H1 (cell line): ENCODE data around the gene CTNNA3. TPM values are rescaled to one million over a fixed set of nuclear protein-coding genes. Genes with fewer than 3 reads are reported as not detected.

Experiments
- CTCF ChIA-PET: fragments of 300-600 bp; sonication (Branson Sonifier 250); formaldehyde crosslinking; loops from one replicate; lab custom pipeline; 2021; ENCODE audit not compliant: partially characterized antibody; lab: Charles Lee
- POLR2A ChIA-PET: fragments of 300-600 bp; sonication (Branson Sonifier 250); formaldehyde crosslinking; loops from one replicate; lab custom pipeline; 2021; ENCODE audit warnings: inconsistent platforms; ENCODE audit not compliant: partially characterized antibody; lab: Charles Lee
- DNase-seq, 2 experiments: peaks; one replicate each; pipeline versions ENCODE4 v3.0.0 to v3.0.0-alpha.2; 2010 to 2022; ENCODE audit warnings: low spot score in 2 of 2, low read depth in 1 of 2, mixed read lengths in 1 of 2
- FAIRE-seq: peaks from 2 replicates; lab custom pipeline; 2011; peaks lifted over from hg19 to GRCh38; lab: Jason Lieb, UNC
- H2AFZ ChIP-seq: 2 replicates; pipeline ENCODE4 v1.8.1; 2012; ENCODE audit warnings: low read length, inconsistent platforms
- H2AK5ac ChIP-seq: 2 replicates; pipeline ENCODE4 v1.6.1; 2013; ENCODE audit warnings: low read depth, low read length
- H2BK120ac ChIP-seq: replicated peaks from 2 replicates; pipeline ENCODE3; 2013; ENCODE audit warnings: low read depth, low read length, inconsistent platforms
- H2BK12ac ChIP-seq: 2 replicates; pipeline ENCODE4 v1.6.1; 2013; ENCODE audit warnings: low read depth, low read length
- H2BK15ac ChIP-seq: 2 replicates; pipeline ENCODE4 v1.6.1; 2013; ENCODE audit warnings: low read length
- H2BK20ac ChIP-seq: 2 replicates; pipeline ENCODE4 v1.6.1; 2013; ENCODE audit warnings: low read length
- H2BK5ac ChIP-seq: 2 replicates; pipeline ENCODE4 v1.6.1; 2013; ENCODE audit warnings: low read depth, low read length
- H3K14ac ChIP-seq: 2 replicates; pipeline ENCODE4 v1.6.1; 2013; ENCODE audit warnings: inconsistent platforms; ENCODE audit not compliant: insufficient read length
- H3K18ac ChIP-seq: 2 replicates; pipeline ENCODE4 v1.6.1; 2013; ENCODE audit warnings: low read length; ENCODE audit errors: extremely low read depth
- H3K23ac ChIP-seq: 2 replicates; pipeline ENCODE4 v1.6.1; 2013; ENCODE audit warnings: inconsistent platforms; ENCODE audit not compliant: insufficient read length
- H3K23me2 ChIP-seq: 2 replicates; pipeline ENCODE4 v1.6.1; 2013; ENCODE audit warnings: low read depth, low read length
- H3K27ac ChIP-seq: 2 replicates; pipeline ENCODE4 v1.6.1; 2011; ENCODE audit warnings: low read depth, low read length, inconsistent platforms
- H3K27me3 ChIP-seq, 4 experiments: replicated peaks in 1 of 4; 1 replicate in 1 of 4; 2 replicates in 3 of 4; pipeline versions ENCODE4 v1.6.1 to v1.8.1; 2011 to 2013; ENCODE audit warnings: low read length in 3 of 4, mild to moderate bottlenecking in 3 of 4, inconsistent platforms in 2 of 4, mixed read lengths in 2 of 4, moderate library complexity in 1 of 4; ENCODE audit not compliant: control insufficient read depth in 3 of 4, insufficient read depth in 3 of 4; ENCODE audit errors: extremely low read depth in 1 of 4
- H3K36me3 ChIP-seq, 4 experiments: 2 replicates each; pipeline versions ENCODE4 v1.6.1 to v1.8.1; 2011 to 2013; ENCODE audit warnings: mild to moderate bottlenecking in 4 of 4, low read length in 3 of 4, moderate library complexity in 2 of 4, control low read depth in 1 of 4, inconsistent platforms in 1 of 4; ENCODE audit not compliant: insufficient read depth in 4 of 4, control insufficient read depth in 2 of 4
- H3K4ac ChIP-seq: replicated peaks from 2 replicates; pipeline ENCODE3; 2013; ENCODE audit warnings: low read length, low read depth, mixed read lengths, inconsistent platforms; ENCODE audit not compliant: insufficient read length
- H3K4me1 ChIP-seq, 4 experiments: replicated peaks in 1 of 4; 1 replicate in 1 of 4; 2 replicates in 3 of 4; pipeline versions ENCODE4 v1.6.1 to v1.8.1; 2011 to 2013; ENCODE audit warnings: low read length in 3 of 4, inconsistent platforms in 2 of 4, mixed read lengths in 1 of 4; ENCODE audit not compliant: insufficient read depth in 4 of 4, control insufficient read depth in 3 of 4
- H3K4me2 ChIP-seq, 2 experiments: 2 replicates each; pipeline versions ENCODE4 v1.6.1 to v1.8.1; 2011 to 2013; ENCODE audit warnings: low read depth in 2 of 2, low read length in 2 of 2, control low read depth in 1 of 2, inconsistent platforms in 1 of 2, mild to moderate bottlenecking in 1 of 2; ENCODE audit not compliant: insufficient read depth in 1 of 2
- H3K4me3 ChIP-seq, 4 experiments: fragments of 200-600, 300-600 bp in 1 of 4; sonication (generic), shearing (Covaris generic), sonication (Bioruptor Twin) in 1 of 4; 2 replicates each; pipeline versions ENCODE4 v1.5.1 to v1.8.1; 2011 to 2016; ENCODE audit warnings: low read length in 4 of 4, low read depth in 3 of 4, control low read depth in 2 of 4, inconsistent platforms in 2 of 4, mild to moderate bottlenecking in 2 of 4, mixed read lengths in 1 of 4, moderate library complexity in 1 of 4; ENCODE audit not compliant: insufficient read depth in 2 of 4; ENCODE audit errors: extremely low read depth in 1 of 4
- H3K56ac ChIP-seq: replicated peaks from 2 replicates; pipeline ENCODE3; 2013; ENCODE audit warnings: low read depth, mild to moderate bottlenecking, mixed read lengths, low read length, inconsistent platforms; ENCODE audit not compliant: insufficient read length
- H3K79me1 ChIP-seq: 2 replicates; pipeline ENCODE4 v1.6.1; 2013; ENCODE audit warnings: low read depth, low read length, control low read depth
- H3K79me2 ChIP-seq, 2 experiments: 2 replicates each; pipeline versions ENCODE4 v1.6.1 to v1.8.1; 2012 to 2013; ENCODE audit warnings: low read length in 2 of 2, mild to moderate bottlenecking in 2 of 2, inconsistent platforms in 1 of 2; ENCODE audit not compliant: insufficient read depth in 2 of 2, control insufficient read depth in 1 of 2
- H3K9ac ChIP-seq, 4 experiments: replicated peaks in 1 of 4; 1 replicate in 1 of 4; 2 replicates in 3 of 4; pipeline versions ENCODE4 v1.6.1 to v1.8.1; 2011 to 2013; ENCODE audit warnings: low read depth in 3 of 4, low read length in 3 of 4, control low read depth in 2 of 4, mild to moderate bottlenecking in 2 of 4, moderate library complexity in 2 of 4, inconsistent platforms in 1 of 4; ENCODE audit errors: extremely low read depth in 1 of 4
- H3K9me3 ChIP-seq, 2 experiments: 2 replicates each; pipeline versions ENCODE4 v1.6.1 to v1.8.1; 2012 to 2013; ENCODE audit warnings: mild to moderate bottlenecking in 2 of 2, moderate library complexity in 2 of 2, control low read depth in 1 of 2, inconsistent platforms in 1 of 2, low read depth in 1 of 2, low read length in 1 of 2, mixed read lengths in 1 of 2; ENCODE audit not compliant: insufficient read depth in 2 of 2
- H4K20me1 ChIP-seq, 2 experiments: replicated peaks in 1 of 2; 2 replicates each; pipeline versions ENCODE3 to v1.8.1; 2011 to 2013; ENCODE audit warnings: inconsistent platforms in 2 of 2, low read length in 2 of 2, mild to moderate bottlenecking in 1 of 2; ENCODE audit not compliant: insufficient read depth in 2 of 2, control insufficient read depth in 1 of 2
- H4K5ac ChIP-seq: 2 replicates; pipeline ENCODE4 v1.6.1; 2013; ENCODE audit warnings: low read length, low read depth, mixed read lengths, inconsistent platforms; ENCODE audit not compliant: insufficient read length
- H4K8ac ChIP-seq: 2 replicates; pipeline ENCODE4 v1.8.0; 2013; ENCODE audit warnings: mild to moderate bottlenecking, moderate library complexity, low read length, inconsistent platforms; ENCODE audit not compliant: insufficient read depth; ENCODE audit errors: extremely low read depth
- H4K91ac ChIP-seq: replicated peaks from 2 replicates; pipeline ENCODE3; 2013; ENCODE audit warnings: low read length, mixed read lengths, inconsistent platforms; ENCODE audit not compliant: insufficient read length
- CHD1 ChIP-seq: IDR thresholded peaks from 2 replicates; pipeline ENCODE4 v1.6.1; 2012; ENCODE audit warnings: low read depth, low read length, improper control_type of control experiment
- SIN3A ChIP-seq, 2 experiments: IDR thresholded peaks in 1 of 2; conservative IDR thresholded peaks in 1 of 2; 2 replicates each; pipeline ENCODE4 v1.6.1; 2011 to 2012; ENCODE audit warnings: low read length in 2 of 2, improper control_type of control experiment in 1 of 2, low read depth in 1 of 2, mild to moderate bottlenecking in 1 of 2
- WGBS, 2 experiments: shearing (Covaris generic) in 1 of 2; methylation state at CpG; one replicate each; pipeline versions ENCODE4 v1.1.6 to v1.1.7; 2013 to 2015; ENCODE audit warnings: low lambda C conversion rate in 2 of 2, mixed read lengths in 2 of 2, inconsistent platforms in 1 of 2, low coverage in 1 of 2, missing lambda C conversion rate in 1 of 2; ENCODE audit not compliant: insufficient replicate concordance in 2 of 2, insufficient coverage in 1 of 2, insufficient read length in 1 of 2; ENCODE audit errors: extremely low coverage in 1 of 2, missing lambda C conversion rate in 1 of 2; 5-methylcytosine and 5-hydroxymethylcytosine counted together
- polyA plus RNA-seq, 7 experiments: library from polyadenylated mRNA; depleted of rRNA in 3 of 7; stranded (reverse) in 5 of 7; unstranded in 2 of 7; fragments of >200 nt in 5 of 7; fragments of 200-250 nt in 2 of 7; gene quantifications; 1 replicate in 5 of 7; 2 replicates in 1 of 7; 4 replicates in 1 of 7; pipeline versions ENCODE4 v1.2.1 to v1.2.3, GENCODE V29; 2011 to 2013; ENCODE audit warnings: missing spikeins in 2 of 7, mixed read lengths in 2 of 7
- total RNA-seq: library from RNA; stranded (reverse); fragmentation: NEBNext Ultra II Directional; extraction: Animal tissue kit (Norgen Biotek cat#: 25700); gene quantifications from 2 replicates; pipeline ENCODE4 v1.2.1, GENCODE V29; 2021

The CTNNA3 gene
- total and polyA plus RNA-seq, 2 of the 8 experiments (the other 6 are each of a cell fraction or from before 2014, with no cell fraction given), result 1.3 to 1.5 TPM

- no peak overlapping the region for H4K91ac ChIP-seq
- no peak overlapping the region for H2BK5ac ChIP-seq
- H3K4me1 ChIP-seq, result no peaks in the 10 kb centered on the region
- no peak overlapping the region for H3K18ac ChIP-seq
- POLR2A ChIA-PET, result no interaction called here
- no peak overlapping the region for H3K14ac ChIP-seq
- H2AK5ac ChIP-seq, result no peak overlapping the region
- H3K23ac ChIP-seq, result no peak overlapping the region
- no peak overlapping the region for H3K4me3 ChIP-seq
- 89% methylated on average over 2 of the region's 2 CpGs; no CpG with 5 or more reads in 1 of the 2 experiments for WGBS, 2 experiments
- H3K23me2 ChIP-seq, result no peaks in the 10 kb centered on the region
- H3K4me2 ChIP-seq, result no peak overlapping the region
- H3K9me3 ChIP-seq, result no peaks in the 10 kb centered on the region
- H4K5ac ChIP-seq, result no peak overlapping the region
- no peaks in the 10 kb centered on the region for H3K79me1 ChIP-seq
- no peak overlapping the region for H2BK12ac ChIP-seq
- H3K56ac ChIP-seq, result no peak overlapping the region
- no peak overlapping the region for H2BK20ac ChIP-seq
- no peaks in the 10 kb centered on the region for H3K27me3 ChIP-seq
- FAIRE-seq (no peak), DNase-seq (no peak)
- H4K8ac ChIP-seq, result no peak overlapping the region
- H2BK120ac ChIP-seq, result no peak overlapping the region
- no peak overlapping the region for H3K9ac ChIP-seq
- no peaks in the 10 kb centered on the region for H3K79me2 ChIP-seq
- H3K4ac ChIP-seq, result no peak overlapping the region
- H2BK15ac ChIP-seq, result no peak overlapping the region
- H4K20me1 ChIP-seq, result no peaks in the 10 kb centered on the region
- no peak overlapping the region for H2AFZ ChIP-seq
- H3K36me3 ChIP-seq, result no peaks in the 10 kb centered on the region
- TF ChIP-seq CHD1 (no peak), SIN3A (conservative IDR thresholded peaks at IDR 0.05 in 1 of 2, IDR thresholded peaks at IDR 0.05 in 1 of 2; ENCODE audit: low read depth in 1 of 2, low read length in 2 of 2) (no peak)
- TF ChIP-seq, all 59 proteins: peak for 0
- no peak overlapping the region for H3K27ac ChIP-seq
- CTCF ChIA-PET, result no interaction called here
Observed at GRCh38 chr10:67086327-67087134, 609.5 kb downstream of the CTNNA3 start.
